Kidney (tissue), 14 donors: Measurements from ENCODE around the gene SMOC1. TPM values are rescaled to one million over a fixed set of nuclear protein-coding genes. Genes with fewer than 3 reads are reported as not detected.

Experiments used
- DNase-seq, 5 donors: peaks; one replicate each; pipeline ENCODE4 v3.0.0-alpha.2; 2013 to 2020
- FAIRE-seq: peaks from 2 replicates; lab custom pipeline; 2012; peaks lifted over from hg19 to GRCh38; lab: Jason Lieb, UNC
- H3K27ac ChIP-seq, 2 donors: one replicate each; pipeline ENCODE4 v1.7.0; 2013; ENCODE audit warnings: low read depth in 2 of 2, low read length in 2 of 2, inconsistent platforms in 1 of 2
- H3K27me3 ChIP-seq: one replicate; pipeline ENCODE4 v1.7.1; 2013; ENCODE audit warnings: low read length, inconsistent platforms; ENCODE audit not compliant: control insufficient read depth, insufficient read depth
- H3K36me3 ChIP-seq, 3 donors: one replicate each; pipeline versions ENCODE4 v1.7.0 to v1.7.1; 2013; ENCODE audit warnings: low read length in 3 of 3, control low read depth in 1 of 3, inconsistent platforms in 1 of 3; ENCODE audit not compliant: insufficient read depth in 3 of 3, control insufficient read depth in 2 of 3
- H3K4me1 ChIP-seq, 3 donors: one replicate each; pipeline versions ENCODE4 v1.7.0 to v1.7.1; 2013; ENCODE audit warnings: low read length in 3 of 3, inconsistent platforms in 1 of 3, low read depth in 1 of 3; ENCODE audit not compliant: control insufficient read depth in 2 of 3, insufficient read depth in 2 of 3
- H3K4me3 ChIP-seq, 3 donors: one replicate each; pipeline versions ENCODE4 v1.7.0 to v1.8.1; 2013; ENCODE audit warnings: low read length in 3 of 3, control low read depth in 1 of 3, inconsistent platforms in 1 of 3
- H3K9ac ChIP-seq, 3 donors: one replicate each; pipeline versions ENCODE4 v1.7.0 to v1.7.1; 2013; ENCODE audit warnings: low read length in 3 of 3, control low read depth in 1 of 3, inconsistent platforms in 1 of 3
- H3K9me3 ChIP-seq, 3 donors: one replicate each; pipeline versions ENCODE4 v1.7.0 to v1.7.1; 2013; ENCODE audit warnings: low read length in 3 of 3, control low read depth in 1 of 3, inconsistent platforms in 1 of 3; ENCODE audit not compliant: control insufficient read depth in 2 of 3, insufficient read depth in 1 of 3
- intact Hi-C: fragments of 100-400 bp; cut with DNase I; formaldehyde crosslinking; loops from one replicate; pipeline ENCODE4 v1.11.1; 2022
- polyA plus RNA-seq: library from polyadenylated mRNA; stranded (reverse); fragments of 350-450 nt; fragmentation: Illumina TruSeq; extraction: RNeasy Lipid Tissue Mini Kit (QIAGEN cat#74804); gene quantifications from one replicate; pipeline ENCODE4 v1.2.3, GENCODE V29; 2014; ENCODE audit warnings: low read depth, low replicate concordance; ENCODE audit not compliant: insufficient read depth
- total RNA-seq: library from RNA; stranded (reverse); fragmentation: NEBNext Ultra II Directional; extraction: Animal tissue kit (Norgen Biotek cat#: 25700); gene quantifications from one replicate; pipeline ENCODE4 v1.2.1, GENCODE V29; 2021
- TF ChIP-seq, protein P1 (sequence below): IDR thresholded peaks from 3 replicates; pipeline ENCODE4 v1.5.1; 2012; ENCODE audit warnings: mild to moderate bottlenecking, moderate library complexity, borderline replicate concordance; ENCODE audit not compliant: insufficient read depth; ENCODE audit errors: extremely low read depth
- donor health status: control.
- donor health status: control.
- donor health status: control.
- donor health status: control.
- donor health status: control.
- donor health status: DM: yes; HTN: yes; CAD: no.
- donor health status: Normal renal cell carcinoma (clear cell type).

SMOC1 gene
- total and polyA plus RNA-seq, 2 donors from 2014 or later: 1.2 to 2.8 TPM

DNA sequence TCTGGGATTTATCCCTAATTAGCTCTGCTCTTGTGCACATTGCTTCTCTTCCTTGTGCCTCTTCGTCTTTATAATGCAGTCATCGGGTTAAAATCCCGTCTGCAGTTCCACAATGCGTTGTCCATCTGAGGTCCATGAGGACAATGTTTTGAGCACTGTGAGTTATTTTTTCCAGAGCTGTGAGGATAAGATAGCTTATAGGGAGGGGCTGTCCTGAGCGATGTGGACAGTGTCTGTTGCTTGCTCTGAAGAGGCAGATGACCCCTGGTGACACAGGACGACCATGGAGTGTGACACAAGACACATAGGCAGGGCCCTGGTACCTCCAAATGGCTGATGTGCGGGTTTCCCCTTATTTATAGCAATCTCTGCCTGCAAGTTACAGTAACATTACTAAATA lies 132.5 kb downstream of the SMOC1 start:
- TF ChIP-seq, protein P1, sequence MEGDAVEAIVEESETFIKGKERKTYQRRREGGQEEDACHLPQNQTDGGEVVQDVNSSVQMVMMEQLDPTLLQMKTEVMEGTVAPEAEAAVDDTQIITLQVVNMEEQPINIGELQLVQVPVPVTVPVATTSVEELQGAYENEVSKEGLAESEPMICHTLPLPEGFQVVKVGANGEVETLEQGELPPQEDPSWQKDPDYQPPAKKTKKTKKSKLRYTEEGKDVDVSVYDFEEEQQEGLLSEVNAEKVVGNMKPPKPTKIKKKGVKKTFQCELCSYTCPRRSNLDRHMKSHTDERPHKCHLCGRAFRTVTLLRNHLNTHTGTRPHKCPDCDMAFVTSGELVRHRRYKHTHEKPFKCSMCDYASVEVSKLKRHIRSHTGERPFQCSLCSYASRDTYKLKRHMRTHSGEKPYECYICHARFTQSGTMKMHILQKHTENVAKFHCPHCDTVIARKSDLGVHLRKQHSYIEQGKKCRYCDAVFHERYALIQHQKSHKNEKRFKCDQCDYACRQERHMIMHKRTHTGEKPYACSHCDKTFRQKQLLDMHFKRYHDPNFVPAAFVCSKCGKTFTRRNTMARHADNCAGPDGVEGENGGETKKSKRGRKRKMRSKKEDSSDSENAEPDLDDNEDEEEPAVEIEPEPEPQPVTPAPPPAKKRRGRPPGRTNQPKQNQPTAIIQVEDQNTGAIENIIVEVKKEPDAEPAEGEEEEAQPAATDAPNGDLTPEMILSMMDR: no peak
- no peaks in the 10 kb centered on the region for H3K36me3 ChIP-seq
- DNase-seq: no peak
- H3K4me3 ChIP-seq: no peak overlapping the region
- H3K9me3 ChIP-seq: no peaks in the 10 kb centered on the region
- H3K9ac ChIP-seq: no peak overlapping the region
- H3K4me1 ChIP-seq: no peaks in the 10 kb centered on the region
- FAIRE-seq: no peak
- intact Hi-C loops: no loop called here
- no peak overlapping the region for H3K27ac ChIP-seq
- H3K27me3 ChIP-seq: no peaks in the 10 kb centered on the region

DNA sequence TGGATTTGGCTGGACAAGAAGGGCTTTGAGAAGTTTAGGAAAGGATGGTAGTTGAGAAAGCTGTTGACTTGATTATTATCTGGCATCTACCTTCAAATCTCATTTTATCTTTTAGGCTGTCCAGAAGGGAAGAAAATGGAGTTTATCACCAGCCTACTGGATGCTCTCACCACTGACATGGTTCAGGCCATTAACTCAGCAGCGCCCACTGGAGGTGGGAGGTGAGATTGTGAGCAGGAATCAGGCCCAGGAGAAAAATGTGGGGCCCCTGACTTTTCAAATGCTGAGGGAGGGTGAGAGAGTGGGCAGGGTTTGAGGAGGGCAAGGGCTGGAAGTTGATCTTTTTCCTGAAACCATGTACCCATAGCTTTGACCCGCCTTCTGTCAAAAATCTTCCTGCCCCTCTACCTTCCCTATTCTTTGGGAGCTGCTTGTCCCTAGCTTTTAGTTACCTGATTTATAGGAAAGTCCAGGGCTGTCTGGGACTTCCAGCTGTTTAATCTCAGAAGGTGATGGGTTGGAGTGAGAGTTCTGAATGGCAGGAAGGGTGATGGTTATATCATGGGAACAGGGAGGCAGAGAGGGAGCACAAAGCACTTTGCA lies 134.2 kb downstream of the SMOC1 start:
- TF ChIP-seq, protein P1: peak; percentile 51
- no peaks in the 10 kb centered on the region for H3K36me3 ChIP-seq
- no peak overlapping the region for H3K9ac ChIP-seq
- no peak overlapping the region for H3K4me3 ChIP-seq
- peaks cover 0 to 2% (median 0%) of the 10 kb centered on the region in 3 donors for H3K4me1 ChIP-seq
- H3K27me3 ChIP-seq: no peaks in the 10 kb centered on the region
- H3K9me3 ChIP-seq: no peaks in the 10 kb centered on the region
- FAIRE-seq (no peak), DNase-seq (no peak)
- H3K27ac ChIP-seq: no peak overlapping the region
- intact Hi-C loops: no loop called here

DNA sequence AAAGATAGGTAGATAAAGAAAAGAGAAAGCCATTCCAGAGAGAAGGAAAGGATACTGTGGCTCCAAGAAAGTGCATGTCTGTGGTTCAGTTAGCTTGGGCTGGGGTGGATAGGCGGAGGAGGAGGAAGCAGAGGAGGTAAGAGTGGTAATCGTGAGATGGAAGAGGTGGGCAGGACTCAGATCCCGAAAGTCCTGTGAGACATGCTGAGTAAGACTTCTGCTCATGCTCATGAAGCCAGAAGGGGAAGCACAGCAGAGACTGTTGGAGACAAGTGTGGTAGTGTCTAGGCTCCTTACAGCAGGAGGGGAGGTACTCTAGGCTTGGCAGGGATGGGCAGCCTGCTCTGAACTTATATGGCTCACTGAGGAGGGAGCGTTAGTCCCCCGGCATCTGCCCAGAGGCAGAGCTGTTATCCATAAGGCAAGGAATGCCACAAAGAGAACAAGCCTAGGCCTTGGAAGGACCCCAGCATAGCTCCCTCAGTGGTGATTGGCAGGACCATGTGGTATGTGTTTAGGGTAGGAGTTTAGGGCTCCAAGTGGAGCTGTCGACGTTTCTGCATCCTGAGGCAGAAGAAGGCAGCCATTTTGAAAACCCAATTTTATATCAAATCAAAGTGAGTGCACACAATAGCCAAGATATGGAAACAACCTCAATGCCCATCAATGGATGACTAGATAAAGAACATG lies 135.3 kb downstream of the SMOC1 start:
- TF ChIP-seq, protein P1: no peak
- H3K9me3 ChIP-seq: no peaks in the 10 kb centered on the region
- no peaks in the 10 kb centered on the region for H3K36me3 ChIP-seq
- H3K27me3 ChIP-seq: no peaks in the 10 kb centered on the region
- DNase-seq: no peak
- H3K9ac ChIP-seq: no peak overlapping the region
- intact Hi-C loops: no loop called here
- H3K4me3 ChIP-seq: no peak overlapping the region
- H3K4me1 ChIP-seq: peaks cover 0 to 2% (median 0%) of the 10 kb centered on the region in 3 donors
- FAIRE-seq: no peak
- no peak overlapping the region for H3K27ac ChIP-seq
